Neural cell (in vitro differentiated cells): ENCODE results near the gene MAD1L1. TPM values are rescaled to one million over a fixed set of nuclear protein-coding genes. Genes with fewer than 3 reads are reported as not detected.
A peak's percentile ranks its signal among the peaks of the same experiment; 100 is the strongest.

Source experiments
- H2AFZ ChIP-seq: fragments of 200-600, 300-800 bp; sonication (generic), shearing (Covaris generic); 2 replicates; pipeline ENCODE4 v1.6.0; 2014; ENCODE audit warnings: low read depth, mild to moderate bottlenecking, antibody characterized with exemption, low read length, moderate library complexity
- H3F3A ChIP-seq: fragments of 200-600 bp; shearing (Covaris generic); 2 replicates; pipeline ENCODE4 v1.6.1; 2016; ENCODE audit warnings: mild to moderate bottlenecking, moderate library complexity, mixed read lengths, antibody characterized with exemption, low read length; ENCODE audit not compliant: insufficient read depth, poor library complexity, severe bottlenecking
- H3K27ac ChIP-seq: fragments of 200-600, 300-800 bp; sonication (generic), shearing (Covaris generic); 2 replicates; pipeline ENCODE4 v1.5.1; 2014; ENCODE audit warnings: mild to moderate bottlenecking, low read length, moderate library complexity
- H3K27me3 ChIP-seq: fragments of 300-800, 200-600 bp; sonication (generic), shearing (Covaris generic); 2 replicates; pipeline ENCODE4 v1.6.0; 2014; ENCODE audit warnings: mild to moderate bottlenecking, low read depth, low read length, moderate library complexity; ENCODE audit not compliant: insufficient read depth
- H3K36me3 ChIP-seq: fragments of 300-800, 200-600 bp; sonication (generic), shearing (Covaris generic); 2 replicates; pipeline ENCODE4 v1.5.1; 2014; ENCODE audit warnings: mild to moderate bottlenecking, antibody characterized with exemption, low read length, moderate library complexity; ENCODE audit not compliant: insufficient read depth
- H3K4me2 ChIP-seq: fragments of 300-800, 200-600 bp; sonication (generic), shearing (Covaris generic); 2 replicates; pipeline ENCODE4 v1.6.0; 2014; ENCODE audit warnings: mild to moderate bottlenecking, low read length
- H3K4me3 ChIP-seq: fragments of 300-800, 200-600 bp; sonication (generic), shearing (Covaris generic); 2 replicates; pipeline ENCODE4 v1.5.1; 2014; ENCODE audit warnings: mild to moderate bottlenecking, low read length, moderate library complexity
- H3K79me2 ChIP-seq: fragments of 200-600 bp; shearing (Covaris generic); replicated peaks from 2 replicates; pipeline ENCODE4 v1.6.0; 2014; ENCODE audit warnings: mild to moderate bottlenecking, low read length, moderate library complexity; ENCODE audit not compliant: insufficient read depth
- H3K9ac ChIP-seq: fragments of 300-800, 200-600 bp; sonication (generic), shearing (Covaris generic); 2 replicates; pipeline ENCODE4 v1.6.1; 2016; ENCODE audit warnings: mild to moderate bottlenecking, low read length, mixed read lengths
- H3K9me2 ChIP-seq: fragments of 200-600 bp; shearing (Covaris generic); 2 replicates; pipeline ENCODE4 v1.6.1; 2016; ENCODE audit warnings: mild to moderate bottlenecking, low read length, mixed read lengths; ENCODE audit not compliant: insufficient read depth
- H3K9me3 ChIP-seq: fragments of 200-600, 300-800 bp; sonication (generic), shearing (Covaris generic); 2 replicates; pipeline ENCODE4 v1.6.1; 2016; ENCODE audit warnings: mild to moderate bottlenecking, mixed run types, low read length, moderate library complexity, mixed read lengths
- H4K20me1 ChIP-seq: fragments of 200-600 bp; shearing (Covaris generic); 2 replicates; pipeline ENCODE4 v1.6.1; 2016; ENCODE audit warnings: mild to moderate bottlenecking, mixed run types; ENCODE audit not compliant: insufficient read depth
- EP300 ChIP-seq: fragments of 450-650 bp; conservative IDR thresholded peaks from 2 replicates; pipeline ENCODE4 v1.6.1; 2014; ENCODE audit warnings: antibody characterized with exemption, mild to moderate bottlenecking, moderate library complexity; ENCODE audit not compliant: poor library complexity, severe bottlenecking
- EZH2 ChIP-seq: fragments of 200-600, 300-800 bp; shearing (Covaris generic), sonication (generic); IDR thresholded peaks from 2 replicates; pipeline ENCODE4 v1.6.1; 2014; ENCODE audit warnings: antibody characterized with exemption, low read length, borderline replicate concordance, mild to moderate bottlenecking; ENCODE audit not compliant: insufficient read depth, poor library complexity, severe bottlenecking
- MXI1 ChIP-seq: fragments of 450-650 bp; conservative IDR thresholded peaks from 2 replicates; pipeline ENCODE4 v1.6.1; 2014; ENCODE audit warnings: antibody characterized with exemption, mild to moderate bottlenecking; ENCODE audit not compliant: poor library complexity, severe bottlenecking
- POLR2AphosphoS5 ChIP-seq: IDR thresholded peaks from 2 replicates; pipeline ENCODE4 v1.6.1; 2012
- RAD21 ChIP-seq: fragments of 450-650 bp; conservative IDR thresholded peaks from 2 replicates; pipeline ENCODE4 v1.6.1; 2014; ENCODE audit warnings: antibody characterized with exemption, mild to moderate bottlenecking, moderate library complexity
- SMC3 ChIP-seq: fragments of 450-650 bp; conservative IDR thresholded peaks from 2 replicates; pipeline ENCODE4 v1.6.1; 2014; ENCODE audit warnings: antibody characterized with exemption, mild to moderate bottlenecking, moderate library complexity; ENCODE audit not compliant: poor library complexity
- TAF1 ChIP-seq: IDR thresholded peaks from 2 replicates; pipeline ENCODE4 v1.6.1; 2012; ENCODE audit warnings: low read depth
- polyA plus RNA-seq: library from polyadenylated mRNA; depleted of rRNA; stranded (reverse); fragments of >200 nt; gene quantifications from 2 replicates; pipeline ENCODE4 v1.2.3, GENCODE V29; 2014
- TF ChIP-seq, protein P1 (sequence below): IDR thresholded peaks from 2 replicates; pipeline ENCODE4 v1.6.1; 2012; ENCODE audit warnings: borderline replicate concordance
- TF ChIP-seq, protein P2 (sequence below): fragments of 450-650 bp; IDR thresholded peaks from 2 replicates; pipeline ENCODE4 v1.5.1; 2014; ENCODE audit warnings: antibody characterized with exemption, mild to moderate bottlenecking, moderate library complexity; ENCODE audit not compliant: poor library complexity, severe bottlenecking

Gene MAD1L1
- polyA plus RNA-seq, 1 donor from 2014 or later = 31.4 TPM

- Histone ChIP-seq H3K9ac (no peak overlapping the region), H2AFZ (no peak overlapping the region), H3K27ac (no peak overlapping the region), H3K4me3 (no peak overlapping the region), H3K9me2 (no peaks in the 10 kb centered on the region), H4K20me1 (no peaks in the 10 kb centered on the region), H3F3A (no peaks in the 10 kb centered on the region), H3K9me3 (no peaks in the 10 kb centered on the region), H3K36me3 (no peaks in the 10 kb centered on the region), H3K27me3 (no peaks in the 10 kb centered on the region), H3K79me2 (no peaks in the 10 kb centered on the region), H3K4me2 (no peak overlapping the region)
- TF ChIP-seq EZH2 = no peak
Measured at GRCh38 chr7:2040201-2040892, 192.4 kb downstream of the MAD1L1 start.

GRCh38 chr7:2038931-2039728, 193.6 kb downstream of the MAD1L1 start:
- Histone ChIP-seq H3K9me2 (no peaks in the 10 kb centered on the region), H3F3A (no peaks in the 10 kb centered on the region), H3K27me3 (no peaks in the 10 kb centered on the region), H3K4me3 (peak overlapping the region; percentile 18), H3K79me2 (no peaks in the 10 kb centered on the region), H3K27ac (no peak overlapping the region), H3K9me3 (no peaks in the 10 kb centered on the region), H2AFZ (no peak overlapping the region), H3K4me2 (no peak overlapping the region), H4K20me1 (no peaks in the 10 kb centered on the region), H3K36me3 (no peaks in the 10 kb centered on the region), H3K9ac (no peak overlapping the region)
- TF ChIP-seq EP300 (no peak), POLR2AphosphoS5 (no peak), TAF1 (no peak), SMC3 (no peak), MXI1 (no peak), RAD21 (no peak)
- TF ChIP-seq, protein P1, sequence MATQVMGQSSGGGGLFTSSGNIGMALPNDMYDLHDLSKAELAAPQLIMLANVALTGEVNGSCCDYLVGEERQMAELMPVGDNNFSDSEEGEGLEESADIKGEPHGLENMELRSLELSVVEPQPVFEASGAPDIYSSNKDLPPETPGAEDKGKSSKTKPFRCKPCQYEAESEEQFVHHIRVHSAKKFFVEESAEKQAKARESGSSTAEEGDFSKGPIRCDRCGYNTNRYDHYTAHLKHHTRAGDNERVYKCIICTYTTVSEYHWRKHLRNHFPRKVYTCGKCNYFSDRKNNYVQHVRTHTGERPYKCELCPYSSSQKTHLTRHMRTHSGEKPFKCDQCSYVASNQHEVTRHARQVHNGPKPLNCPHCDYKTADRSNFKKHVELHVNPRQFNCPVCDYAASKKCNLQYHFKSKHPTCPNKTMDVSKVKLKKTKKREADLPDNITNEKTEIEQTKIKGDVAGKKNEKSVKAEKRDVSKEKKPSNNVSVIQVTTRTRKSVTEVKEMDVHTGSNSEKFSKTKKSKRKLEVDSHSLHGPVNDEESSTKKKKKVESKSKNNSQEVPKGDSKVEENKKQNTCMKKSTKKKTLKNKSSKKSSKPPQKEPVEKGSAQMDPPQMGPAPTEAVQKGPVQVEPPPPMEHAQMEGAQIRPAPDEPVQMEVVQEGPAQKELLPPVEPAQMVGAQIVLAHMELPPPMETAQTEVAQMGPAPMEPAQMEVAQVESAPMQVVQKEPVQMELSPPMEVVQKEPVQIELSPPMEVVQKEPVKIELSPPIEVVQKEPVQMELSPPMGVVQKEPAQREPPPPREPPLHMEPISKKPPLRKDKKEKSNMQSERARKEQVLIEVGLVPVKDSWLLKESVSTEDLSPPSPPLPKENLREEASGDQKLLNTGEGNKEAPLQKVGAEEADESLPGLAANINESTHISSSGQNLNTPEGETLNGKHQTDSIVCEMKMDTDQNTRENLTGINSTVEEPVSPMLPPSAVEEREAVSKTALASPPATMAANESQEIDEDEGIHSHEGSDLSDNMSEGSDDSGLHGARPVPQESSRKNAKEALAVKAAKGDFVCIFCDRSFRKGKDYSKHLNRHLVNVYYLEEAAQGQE = no peak
- TF ChIP-seq, protein P2, sequence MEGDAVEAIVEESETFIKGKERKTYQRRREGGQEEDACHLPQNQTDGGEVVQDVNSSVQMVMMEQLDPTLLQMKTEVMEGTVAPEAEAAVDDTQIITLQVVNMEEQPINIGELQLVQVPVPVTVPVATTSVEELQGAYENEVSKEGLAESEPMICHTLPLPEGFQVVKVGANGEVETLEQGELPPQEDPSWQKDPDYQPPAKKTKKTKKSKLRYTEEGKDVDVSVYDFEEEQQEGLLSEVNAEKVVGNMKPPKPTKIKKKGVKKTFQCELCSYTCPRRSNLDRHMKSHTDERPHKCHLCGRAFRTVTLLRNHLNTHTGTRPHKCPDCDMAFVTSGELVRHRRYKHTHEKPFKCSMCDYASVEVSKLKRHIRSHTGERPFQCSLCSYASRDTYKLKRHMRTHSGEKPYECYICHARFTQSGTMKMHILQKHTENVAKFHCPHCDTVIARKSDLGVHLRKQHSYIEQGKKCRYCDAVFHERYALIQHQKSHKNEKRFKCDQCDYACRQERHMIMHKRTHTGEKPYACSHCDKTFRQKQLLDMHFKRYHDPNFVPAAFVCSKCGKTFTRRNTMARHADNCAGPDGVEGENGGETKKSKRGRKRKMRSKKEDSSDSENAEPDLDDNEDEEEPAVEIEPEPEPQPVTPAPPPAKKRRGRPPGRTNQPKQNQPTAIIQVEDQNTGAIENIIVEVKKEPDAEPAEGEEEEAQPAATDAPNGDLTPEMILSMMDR = no peak
